ENCODE results near the gene LRP1B.

DNA sequence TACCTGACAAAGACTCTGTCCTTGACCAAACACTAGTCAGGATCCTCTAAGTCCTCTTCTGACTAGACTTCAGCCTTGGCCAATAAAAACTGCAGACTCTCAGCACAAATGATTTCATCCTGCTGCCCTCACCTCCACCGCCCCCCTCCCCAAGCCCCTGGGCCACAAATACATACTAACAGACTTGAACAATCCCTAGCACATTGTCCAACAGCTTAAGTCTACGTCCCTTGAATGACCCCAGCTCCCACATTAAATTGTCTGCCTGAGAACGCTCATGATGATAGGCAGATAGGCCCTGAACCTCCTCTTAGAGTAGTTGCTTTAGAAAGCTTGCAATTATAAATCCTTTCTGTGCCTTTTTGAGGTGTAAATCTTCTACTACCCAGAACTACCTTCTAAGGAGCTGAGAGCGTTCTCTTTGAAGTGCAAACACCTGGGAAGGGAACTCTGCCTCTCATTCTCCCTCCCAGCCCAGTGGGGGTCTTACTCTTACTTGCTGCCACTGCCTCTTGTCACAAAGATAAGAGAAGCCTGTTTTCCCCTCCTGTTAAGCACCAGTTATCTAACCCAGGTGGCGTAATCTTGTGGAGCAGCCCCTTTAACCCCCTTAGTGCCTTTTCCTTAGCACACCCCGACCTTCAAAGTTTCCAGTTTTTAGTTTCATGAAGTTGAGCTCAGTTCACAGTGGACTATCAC, 1225.6 kb downstream of the LRP1B start:
- TF ChIP-seq REST (IDR thresholded peaks at IDR 0.05; ENCODE audit: low read depth), result no peak
- TF ChIP-seq FOXM1 (IDR thresholded peaks at IDR 0.05; ENCODE audit: borderline replicate concordance, low read depth), result no peak
- TF ChIP-seq RAD21 (IDR thresholded peaks at IDR 0.05; ENCODE audit: low read depth), result no peak
- TF ChIP-seq ZBTB7A (IDR thresholded peaks at IDR 0.05; ENCODE audit: low read depth), result no peak

Data from Ishikawa (cell line).